T-helper 1 cell (primary cell): ENCODE measurements around the gene AMZ1.

Source experiments
- DNase-seq, 5 donors: peaks; one replicate each; pipeline ENCODE4 v3.0.0-alpha.2; 2012 to 2020

The AMZ1 gene

DNA sequence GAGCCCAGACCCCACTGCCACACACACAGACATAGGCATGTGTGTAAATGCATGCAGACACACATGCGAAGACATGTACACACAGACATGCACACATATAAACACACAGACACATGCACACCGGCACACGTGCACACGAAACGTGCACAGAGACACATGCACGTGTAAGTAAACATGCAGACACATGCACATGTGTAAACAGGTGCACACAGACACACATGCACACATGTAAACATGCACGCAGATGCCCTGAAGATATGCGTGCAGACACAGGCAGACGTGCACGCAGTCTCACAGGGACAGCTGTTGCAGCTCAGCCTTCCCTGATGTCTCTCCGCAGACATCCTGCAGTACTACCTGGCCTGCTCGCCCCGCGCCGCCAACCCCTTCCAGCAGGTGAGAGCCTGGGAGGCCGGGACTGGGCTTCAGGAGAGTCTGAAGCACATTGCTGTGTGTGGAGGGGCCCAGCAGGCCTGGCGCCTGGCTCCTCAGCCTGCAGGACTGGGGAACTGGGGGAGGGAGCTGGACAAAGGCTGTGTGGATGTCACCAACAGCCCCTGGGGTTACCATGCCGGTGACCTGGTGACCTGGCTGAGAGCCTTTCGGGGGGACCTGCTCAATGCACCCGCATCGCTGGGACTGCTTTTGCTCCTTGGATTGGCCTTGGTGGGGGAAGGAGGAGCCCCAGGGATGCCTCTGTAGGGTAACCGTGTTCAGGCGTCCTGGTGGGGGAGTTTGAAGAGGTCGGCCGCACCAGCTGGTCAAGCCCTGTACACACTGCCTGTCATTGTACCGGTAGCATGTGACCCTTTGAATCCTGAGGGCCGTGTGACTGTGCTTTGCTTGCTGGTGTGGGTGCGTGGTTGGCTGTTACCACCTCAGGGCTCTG, 35.9 kb upstream of the AMZ1 start:
- no peak for DNase-seq

DNA sequence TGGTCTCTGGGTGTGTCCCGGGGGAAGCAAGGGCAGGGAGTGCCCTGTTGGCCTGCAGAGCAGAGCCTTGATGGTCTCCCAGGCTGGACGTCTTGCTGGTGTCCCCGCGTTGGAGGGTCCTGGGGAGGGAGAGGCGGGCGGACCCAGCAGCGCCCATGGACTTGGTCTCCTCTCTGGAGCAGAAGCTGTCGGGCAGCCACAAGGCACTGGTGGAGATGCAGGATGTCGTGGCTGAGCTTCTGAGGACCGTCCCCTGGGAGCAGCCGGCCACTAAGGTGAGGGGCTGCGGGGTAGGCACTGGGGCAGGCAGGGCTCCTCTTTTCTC, 35.3 kb upstream of the AMZ1 start:
- no peak for DNase-seq

DNA sequence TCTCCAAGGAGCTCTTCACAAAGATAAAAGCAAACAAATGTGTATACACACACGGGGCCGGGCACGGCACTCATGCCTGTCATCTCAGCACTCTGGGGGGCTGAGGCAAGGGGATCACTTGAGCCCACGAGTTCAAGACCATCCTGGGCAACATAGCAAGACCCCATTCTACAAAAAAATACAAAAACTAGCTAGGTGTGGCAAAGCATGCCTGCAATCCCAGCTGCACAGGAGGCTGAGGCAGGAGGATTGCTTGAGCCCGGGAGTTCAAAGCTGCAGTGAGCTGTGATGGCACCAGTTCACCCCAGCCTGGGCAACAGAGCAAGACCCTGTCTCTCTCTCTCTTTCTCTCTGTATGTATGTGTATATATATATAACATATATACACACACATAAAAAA, 33.9 kb upstream of the AMZ1 start:
- no peak for DNase-seq

GRCh38 chr7:2655870-2656614, 32.0 kb upstream of the AMZ1 start:
- no peak for DNase-seq

GRCh38 chr7:2657208-2657607, 30.8 kb upstream of the AMZ1 start:
- DNase-seq: no peak

GRCh38 chr7:2657920-2658671, 29.9 kb upstream of the AMZ1 start:
- no peak for DNase-seq

DNA sequence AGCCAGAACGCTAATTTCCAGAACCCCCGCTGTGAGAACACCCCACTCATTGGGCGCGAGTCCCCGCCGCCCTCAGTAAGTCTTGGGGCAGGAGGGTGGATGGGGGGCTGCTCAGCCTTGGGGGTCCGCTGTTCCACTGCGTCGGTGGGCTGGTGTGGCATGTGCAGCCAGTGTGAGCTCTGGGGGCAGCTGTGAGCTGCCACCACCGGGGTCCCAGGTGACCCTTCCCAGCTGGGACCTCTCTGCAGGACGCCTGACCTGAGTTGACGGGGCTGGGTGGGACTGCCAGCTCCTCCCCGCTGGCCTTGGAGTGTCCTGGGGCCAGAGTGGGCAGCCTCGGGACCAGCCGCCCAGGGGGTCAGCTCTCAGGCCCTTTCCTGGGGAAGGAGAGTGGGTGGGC, 29.1 kb upstream of the AMZ1 start:
- DNase-seq: no peak

DNA sequence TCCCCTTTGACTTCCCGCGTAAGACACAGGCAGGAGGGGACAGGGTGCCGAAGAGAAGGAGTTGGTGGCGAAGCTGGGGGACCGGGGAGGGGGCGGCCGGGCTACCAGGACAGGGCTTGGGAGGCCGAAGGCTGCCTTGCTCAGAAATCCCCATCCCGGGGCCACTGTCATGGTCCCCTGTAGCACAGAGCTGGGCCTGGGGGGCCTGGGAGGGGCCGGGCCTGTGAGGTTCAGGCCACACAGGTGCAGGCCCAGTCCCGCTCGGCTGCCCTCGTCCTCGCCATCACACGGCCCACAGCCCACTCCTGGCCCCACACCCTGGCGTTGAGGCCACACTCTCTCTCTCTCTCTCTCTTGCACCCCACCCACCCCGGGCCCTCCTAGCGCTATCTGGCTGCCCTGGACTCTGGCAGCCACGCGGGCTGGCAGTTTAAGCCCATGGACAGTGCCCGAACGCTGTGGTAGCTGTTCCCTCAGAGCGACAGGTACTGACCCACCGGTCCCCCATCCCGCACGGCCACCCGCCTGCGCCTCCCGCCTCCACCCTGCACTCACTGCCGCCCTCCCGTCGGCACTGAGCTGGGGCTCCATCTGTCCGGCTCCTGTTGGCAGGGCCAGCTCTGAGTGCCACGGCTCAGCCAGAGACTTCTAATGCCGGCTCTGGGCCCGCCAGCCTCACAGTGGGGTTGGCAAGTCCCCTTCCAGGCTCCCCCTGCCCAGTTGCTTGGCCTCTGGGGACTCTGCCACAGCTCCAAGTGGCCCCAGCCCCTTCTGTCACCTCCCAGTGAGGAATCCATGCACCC, 28.2 kb upstream of the AMZ1 start:
- no peak for DNase-seq

- DNase-seq: no peak
These were observed 27.5 kb upstream of the AMZ1 start for GRCh38 chr7:2660359-2661095.

GRCh38 chr7:2661096-2661449, 26.9 kb upstream of the AMZ1 start:
- DNase-seq: no peak

DNA sequence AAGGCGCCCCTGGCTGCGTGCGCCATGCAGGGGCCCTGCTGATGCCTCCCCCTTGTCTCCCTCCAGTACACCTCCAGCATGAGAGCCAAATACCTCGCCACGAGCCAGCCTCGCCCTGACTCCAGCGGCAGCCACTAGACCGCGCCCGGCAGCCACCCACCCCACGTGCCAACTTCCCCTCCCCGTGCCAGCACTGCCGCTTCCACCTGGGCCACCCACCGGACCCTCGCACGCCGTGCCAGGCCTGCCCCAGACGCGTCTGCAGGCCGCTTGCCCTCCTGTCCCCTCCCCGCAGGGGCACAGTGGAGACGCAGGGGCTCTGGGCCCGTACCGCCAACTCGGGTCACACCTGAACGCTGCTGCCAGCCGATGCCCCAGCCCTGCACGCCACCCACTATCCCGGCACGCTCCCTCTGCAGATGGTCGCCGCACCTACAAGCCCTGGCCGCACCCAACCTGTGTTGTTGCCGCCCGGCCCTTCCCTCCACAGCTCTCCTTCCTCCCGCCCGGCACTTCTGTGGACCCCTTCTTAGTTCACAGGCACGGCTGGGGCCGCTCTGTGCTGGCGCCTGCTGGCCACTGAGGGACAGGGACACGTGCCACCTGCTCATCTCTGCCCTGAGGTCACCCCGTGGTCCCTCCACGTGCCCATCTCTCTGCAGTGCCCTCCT, 26.3 kb upstream of the AMZ1 start:
- DNase-seq: no peak

GRCh38 chr7:2662273-2663120, 25.5 kb upstream of the AMZ1 start:
- DNase-seq: no peak

GRCh38 chr7:2663121-2663886, 24.7 kb upstream of the AMZ1 start:
- DNase-seq: no peak

DNA sequence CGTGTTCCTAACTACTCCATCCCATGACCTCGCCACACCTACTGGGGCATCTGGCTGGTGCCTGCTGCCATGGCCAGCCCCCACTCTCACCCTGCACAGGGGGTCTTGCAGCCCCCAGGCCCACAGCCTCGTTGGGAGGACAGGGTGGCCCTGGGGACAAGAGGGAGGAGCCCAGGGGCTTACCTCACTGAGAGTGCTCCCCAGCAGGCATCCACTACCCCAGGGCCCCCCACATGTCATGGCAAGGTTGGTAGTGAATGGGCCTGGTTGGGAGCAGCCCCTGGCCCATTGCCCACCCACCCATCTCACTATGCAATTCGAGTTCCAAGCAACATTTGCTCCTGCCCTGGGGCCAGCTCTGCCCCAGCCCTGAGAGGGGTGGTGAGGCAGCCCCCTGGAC, 24.0 kb upstream of the AMZ1 start:
- DNase-seq: no peak

DNA sequence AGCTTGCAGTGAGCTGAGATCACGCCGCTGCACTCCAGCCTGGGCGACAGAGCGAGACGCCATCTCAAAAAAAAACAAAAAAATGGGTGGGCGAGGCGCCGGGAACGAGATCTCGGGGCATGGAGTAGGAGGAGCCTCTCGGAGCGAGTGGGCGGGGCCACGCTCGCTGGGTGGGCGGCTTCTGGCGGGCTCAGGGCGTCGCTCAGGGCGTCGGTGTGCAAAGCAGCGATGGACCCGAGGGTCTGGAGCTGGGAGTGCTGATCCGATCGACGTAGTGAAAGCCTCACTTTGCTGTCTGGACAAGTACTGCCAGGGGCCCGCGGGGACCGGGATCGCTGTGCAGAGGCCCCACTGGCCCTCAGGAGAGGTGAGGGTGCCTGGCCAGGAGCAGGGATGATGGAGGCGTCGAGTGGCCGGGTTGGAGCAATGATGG, 22.6 kb upstream of the AMZ1 start:
- DNase-seq: no peak

DNA sequence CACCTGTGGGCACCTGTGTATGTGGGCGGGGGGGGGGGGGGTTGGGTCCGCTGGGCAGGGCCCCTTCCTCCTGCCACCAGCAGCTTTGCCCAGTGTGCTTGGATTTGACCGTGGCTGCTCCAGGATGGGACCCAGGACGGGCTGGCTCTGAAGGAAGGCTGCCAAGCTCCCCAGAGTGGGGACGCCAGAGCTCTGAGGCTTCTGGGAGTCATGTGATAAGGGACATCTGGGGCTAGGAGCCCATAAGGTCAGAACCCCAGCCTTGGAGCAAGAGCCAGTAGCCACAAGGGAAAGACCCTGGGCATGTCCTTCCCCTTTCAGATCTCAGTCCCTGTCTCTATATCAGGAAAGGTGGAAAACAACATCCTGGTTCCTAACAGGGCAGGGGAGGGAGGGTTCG, 21.8 kb upstream of the AMZ1 start:
- no peak for DNase-seq

- DNase-seq: no peak
These were observed 21.3 kb upstream of the AMZ1 start for GRCh38 chr7:2666588-2667250.

- DNase-seq: no peak
These were observed 20.2 kb upstream of the AMZ1 start for GRCh38 chr7:2667843-2668242.

DNA sequence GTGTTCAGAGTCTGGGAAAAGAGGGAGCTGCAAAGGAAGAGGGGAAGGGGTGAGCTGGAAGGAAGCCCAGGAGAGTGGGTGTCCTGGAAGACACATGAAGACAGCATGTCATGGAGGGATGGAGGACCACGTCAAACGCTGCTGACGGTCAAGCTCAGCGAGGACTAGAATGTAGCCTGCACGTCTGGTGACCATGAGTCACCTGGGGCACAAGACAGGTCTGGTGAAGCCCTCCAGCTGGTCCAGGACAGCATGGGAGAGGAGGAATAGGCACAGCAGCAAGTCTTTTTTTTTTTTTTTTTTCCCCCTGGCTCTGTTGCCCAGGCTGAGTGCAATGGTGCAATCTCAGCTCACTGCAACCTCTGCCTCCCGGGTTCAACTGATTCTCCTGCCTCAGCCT, 19.6 kb upstream of the AMZ1 start:
- no peak for DNase-seq
